ENCODE measurements around the gene ARHGAP44.

The ARHGAP44 gene

DNA sequence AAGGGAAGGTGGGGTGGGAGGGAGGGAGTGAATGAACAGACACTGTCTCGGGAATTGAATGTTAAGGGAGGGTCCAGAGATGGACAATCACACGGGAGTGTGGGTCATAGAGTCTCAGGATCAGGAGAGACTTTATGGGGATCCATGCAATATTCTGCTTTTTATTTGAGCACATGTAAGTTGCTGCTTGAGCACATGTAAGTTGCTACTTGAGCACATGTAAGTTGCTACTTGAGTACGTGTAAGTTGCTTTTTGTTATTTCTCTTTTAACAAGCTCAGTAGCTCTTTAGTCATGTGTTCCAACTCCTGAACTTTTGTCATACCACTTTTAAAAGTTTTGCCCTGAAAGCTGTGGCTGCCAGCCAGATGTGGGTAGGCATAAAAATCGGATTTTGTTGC, 110.3 kb downstream of the ARHGAP44 start:
- no peak for DNase-seq (ENCODE audit: low spot score)

DNA sequence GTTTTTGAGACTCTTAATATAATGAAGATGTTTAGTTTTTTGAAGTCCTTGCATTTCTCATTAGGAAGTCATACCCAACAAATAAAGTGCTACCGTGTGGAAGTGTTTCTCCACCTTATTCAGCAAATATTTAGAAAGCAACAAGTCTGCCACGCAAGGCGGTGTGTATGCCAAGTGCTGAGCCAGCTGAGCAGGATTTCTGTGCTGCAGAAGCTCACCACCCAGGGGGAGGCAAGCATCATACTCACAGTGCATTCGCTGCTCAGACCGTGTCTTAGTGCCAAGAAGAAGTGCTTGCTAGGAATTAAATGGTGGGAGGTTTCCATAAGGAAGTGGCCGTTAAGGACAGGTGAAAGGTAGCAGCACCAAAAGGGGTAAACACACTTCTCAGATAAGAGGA, 111.2 kb downstream of the ARHGAP44 start:
- no peak for DNase-seq (ENCODE audit: low spot score)

DNA sequence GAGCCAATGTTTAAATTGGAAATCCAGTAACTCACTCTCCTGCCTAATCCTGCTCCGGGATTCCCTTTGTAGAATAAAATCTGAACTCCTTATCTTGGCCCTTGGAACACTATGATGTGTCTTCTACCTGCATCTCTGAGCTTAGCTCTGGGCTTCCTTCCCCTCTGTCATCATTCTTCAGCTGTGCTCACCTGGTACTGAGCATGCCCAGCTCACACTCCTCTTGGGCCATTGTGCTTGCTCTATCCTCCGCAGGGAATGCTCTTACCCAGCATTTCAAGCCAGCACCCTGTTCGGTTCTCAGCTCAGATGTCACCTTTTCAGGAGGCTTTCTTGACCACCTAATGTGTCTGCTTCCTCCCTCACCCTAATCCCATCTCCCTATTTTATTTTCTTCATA, 112.7 kb downstream of the ARHGAP44 start:
- no peak for DNase-seq (ENCODE audit: low spot score)

DNA sequence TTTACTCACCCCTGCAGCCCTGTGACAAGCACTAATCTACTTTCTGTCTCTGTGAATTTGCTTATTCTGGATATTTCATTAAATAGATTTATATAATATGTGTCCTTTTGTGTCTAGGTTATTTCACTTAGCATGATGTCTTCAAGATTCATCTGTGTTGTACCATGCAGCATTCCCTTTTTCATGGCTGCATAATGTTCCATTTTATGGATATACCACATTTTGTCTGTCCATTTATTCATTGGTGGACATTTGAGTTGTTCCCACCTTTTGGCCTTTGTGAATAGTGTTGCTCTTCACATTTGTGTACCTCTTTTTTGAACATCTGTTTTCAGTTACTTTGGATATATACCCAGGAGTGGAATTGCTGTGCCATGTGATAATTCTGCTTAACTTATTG, 118.2 kb downstream of the ARHGAP44 start:
- DNase-seq (ENCODE audit: low spot score): no peak

DNA sequence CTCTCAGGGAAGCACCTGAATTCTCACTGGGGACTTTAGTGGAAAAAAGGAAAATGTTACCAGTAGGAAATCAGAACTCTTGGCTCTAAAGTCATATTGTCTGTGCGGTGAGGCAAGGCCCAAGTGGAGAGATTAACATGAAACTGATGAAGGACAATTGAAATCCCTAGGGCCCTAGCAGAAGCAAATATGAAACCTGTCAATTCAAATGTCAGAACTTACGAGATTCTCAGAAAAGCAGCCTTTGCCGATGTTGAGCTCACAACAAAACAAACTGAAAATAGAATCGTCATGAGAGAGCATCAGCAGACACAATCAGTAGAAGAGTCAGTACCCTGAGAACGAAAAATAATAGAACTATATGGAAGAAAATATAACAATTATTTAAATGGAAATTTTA, 119.7 kb downstream of the ARHGAP44 start:
- DNase-seq (ENCODE audit: low spot score): no peak

DNA sequence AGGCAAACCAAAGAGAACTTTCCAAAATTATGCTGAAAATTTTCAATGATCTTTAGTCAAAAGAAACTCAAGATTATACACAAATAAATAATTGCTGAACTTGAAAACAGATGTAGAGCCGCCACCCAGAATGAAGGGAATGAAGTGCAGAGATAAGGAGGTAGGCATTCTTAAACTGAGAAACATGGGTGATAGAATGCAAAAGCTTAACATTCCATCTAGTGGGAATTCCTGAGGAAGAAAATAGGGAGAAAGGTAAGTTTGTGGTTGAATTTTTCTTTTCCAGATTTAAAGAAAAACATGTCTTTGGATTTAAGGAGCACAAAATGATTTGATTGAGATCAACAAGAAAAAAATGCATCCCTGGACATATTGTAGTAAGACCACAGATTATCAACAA, 120.2 kb downstream of the ARHGAP44 start:
- DNase-seq (ENCODE audit: low spot score): no peak

DNA sequence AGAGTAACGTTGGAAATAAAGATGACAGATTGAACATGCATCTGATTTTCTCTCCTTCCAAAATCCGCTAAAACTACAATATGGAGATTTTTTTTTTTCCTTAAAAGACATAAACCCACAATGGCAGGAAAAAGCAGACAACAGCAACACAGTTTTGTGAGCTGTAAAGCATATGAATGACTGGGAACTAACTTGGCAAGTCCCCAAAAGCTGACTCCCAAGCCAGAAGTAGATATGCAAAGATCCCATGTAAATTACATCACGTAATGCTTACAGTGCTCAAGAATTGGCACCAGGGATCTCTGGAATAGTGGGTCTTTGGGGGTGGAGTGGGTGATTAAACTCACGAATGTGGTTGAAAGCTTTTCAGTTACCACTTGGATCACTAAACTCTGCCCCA, 121.9 kb downstream of the ARHGAP44 start:
- DNase-seq (ENCODE audit: low spot score): no peak

DNA sequence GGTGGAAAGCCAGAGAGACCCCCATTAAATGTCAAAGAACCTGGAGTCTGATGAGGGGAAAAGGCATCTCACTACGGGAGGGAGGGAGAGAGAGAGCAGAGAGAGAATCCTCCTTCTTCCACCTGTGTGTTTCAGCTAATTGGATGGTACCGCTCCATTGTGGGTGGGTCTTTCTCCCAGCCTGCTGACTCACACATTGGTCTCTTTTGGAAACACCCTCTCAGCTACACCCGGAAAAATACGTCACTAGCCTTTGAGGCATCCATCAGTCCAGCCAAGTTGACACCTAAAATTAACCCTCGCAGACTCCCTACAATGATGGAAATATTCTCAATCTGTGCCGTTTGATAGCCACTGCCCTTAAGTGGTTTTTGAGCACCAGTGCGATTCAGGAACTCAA, 128.1 kb downstream of the ARHGAP44 start:
- no peak for DNase-seq (ENCODE audit: low spot score)

DNA sequence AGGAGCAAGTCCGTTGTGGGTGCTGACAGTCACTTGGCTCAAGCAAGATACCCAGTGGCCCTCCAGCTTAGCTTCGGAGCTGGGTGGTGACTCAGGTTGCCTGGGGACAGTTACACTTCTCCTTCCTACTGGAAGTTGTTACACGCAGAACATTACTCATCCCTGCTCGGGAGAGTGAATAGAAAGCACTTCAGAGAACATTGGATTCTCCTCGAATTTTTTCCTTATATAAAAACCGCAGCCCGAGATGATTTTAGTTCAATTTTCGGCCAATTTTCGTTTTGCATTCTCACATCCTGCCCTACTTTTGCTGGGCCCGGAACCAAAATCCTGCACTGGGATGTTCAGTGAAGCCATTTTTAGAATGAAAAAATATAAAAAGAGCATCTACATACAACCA, 128.8 kb downstream of the ARHGAP44 start:
- no peak for DNase-seq (ENCODE audit: low spot score)

DNA sequence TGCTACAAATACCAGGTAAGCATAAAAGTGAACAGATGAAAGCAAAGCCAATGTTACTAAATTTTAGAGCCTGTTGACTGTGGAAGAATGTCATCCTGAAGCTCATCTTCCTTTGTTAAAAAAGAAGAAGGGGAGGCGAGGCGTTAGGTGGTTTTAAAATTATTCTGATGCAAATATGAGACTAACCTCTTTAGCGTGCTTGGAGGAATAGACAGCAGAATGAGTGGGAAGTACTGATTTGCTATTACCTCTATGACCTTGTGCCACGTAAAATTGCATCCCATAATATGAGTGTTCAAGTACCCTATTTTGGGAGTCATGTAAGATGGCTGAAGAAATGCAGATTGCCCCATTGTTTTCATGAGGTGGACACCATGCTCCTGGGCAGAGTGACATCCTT, 132.8 kb downstream of the ARHGAP44 start:
- DNase-seq (ENCODE audit: low spot score): no peak

DNA sequence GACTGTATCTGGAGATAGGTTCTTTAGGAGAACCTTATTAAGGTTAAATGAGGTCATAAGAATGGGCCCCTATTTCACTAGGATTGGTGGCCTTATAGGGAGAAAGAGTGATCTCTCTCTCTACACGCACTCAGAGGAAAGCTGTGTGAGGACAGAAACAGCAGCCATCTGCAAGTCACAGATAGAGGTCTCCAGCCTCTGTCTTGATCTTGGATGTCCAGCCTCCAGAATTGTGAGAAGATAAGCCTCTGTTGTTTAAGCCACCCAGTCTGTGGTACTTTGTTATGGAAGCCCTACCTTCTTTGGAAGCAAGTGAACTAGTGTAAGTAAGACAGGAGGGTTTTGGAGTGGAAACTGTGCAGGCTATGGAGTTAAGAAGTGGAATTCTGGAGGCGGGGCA, 135.3 kb downstream of the ARHGAP44 start:
- no peak for DNase-seq (ENCODE audit: low spot score)

DNA sequence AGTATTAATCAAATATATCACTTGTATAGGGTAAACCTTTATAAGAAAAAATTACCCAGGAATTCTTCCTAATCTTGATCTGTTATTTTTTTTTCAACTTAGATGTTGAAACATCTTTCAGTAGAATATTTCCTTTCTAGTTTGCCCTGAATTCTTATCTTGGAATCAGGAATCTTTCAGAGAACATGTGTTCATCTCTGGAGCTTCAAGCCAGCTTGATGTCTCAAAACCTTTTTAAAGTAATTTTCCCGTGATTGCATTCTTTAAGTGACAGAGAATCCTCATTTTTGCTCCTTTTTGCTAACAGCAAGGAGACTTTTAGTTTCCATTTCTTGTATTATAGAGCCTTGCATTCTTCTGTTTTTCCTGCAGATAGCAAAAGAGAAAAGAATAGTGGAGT, 137.7 kb downstream of the ARHGAP44 start:
- no peak for DNase-seq (ENCODE audit: low spot score)

DNA sequence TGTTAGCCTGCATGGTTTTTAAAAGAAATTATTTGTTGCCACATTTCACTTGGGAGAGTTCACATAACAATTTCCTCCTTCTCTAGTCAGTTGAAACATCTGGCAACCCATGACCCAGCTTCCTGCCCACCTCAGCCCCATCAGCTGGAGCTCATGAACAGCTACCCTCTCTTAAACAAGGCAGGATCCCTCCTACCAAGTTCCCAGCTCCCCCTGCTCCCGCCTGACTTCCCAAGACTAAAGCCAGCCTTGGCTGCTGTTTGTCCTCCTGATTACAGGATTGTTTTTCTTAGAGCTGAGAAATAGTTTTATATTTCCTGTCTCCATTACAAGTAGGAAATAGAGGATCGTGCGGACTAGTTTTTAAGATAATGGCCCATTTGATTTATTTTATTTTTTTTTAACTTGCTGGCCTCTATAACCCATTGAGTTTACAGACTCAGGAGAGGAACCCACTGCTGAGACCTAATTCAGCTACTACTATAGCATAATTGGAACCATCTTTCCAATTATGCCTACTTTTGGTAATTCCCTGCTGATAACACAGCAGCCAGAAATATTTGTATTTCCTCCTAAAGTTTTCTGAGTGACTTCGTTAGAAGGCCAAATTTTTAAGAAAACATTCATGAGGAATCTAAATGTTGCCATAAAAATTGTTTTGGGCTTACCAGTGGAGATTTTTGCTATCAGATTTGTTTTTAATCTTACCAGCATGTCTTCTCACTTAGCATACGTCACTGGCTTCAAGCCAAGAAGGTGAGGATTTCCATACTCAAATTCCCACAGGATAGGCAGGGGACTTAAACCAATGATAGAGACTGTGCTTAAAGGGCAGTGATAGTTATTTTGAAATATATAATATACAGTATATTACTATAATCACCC, 138.5 kb downstream of the ARHGAP44 start:
- DNase-seq (ENCODE audit: low spot score): no peak

DNA sequence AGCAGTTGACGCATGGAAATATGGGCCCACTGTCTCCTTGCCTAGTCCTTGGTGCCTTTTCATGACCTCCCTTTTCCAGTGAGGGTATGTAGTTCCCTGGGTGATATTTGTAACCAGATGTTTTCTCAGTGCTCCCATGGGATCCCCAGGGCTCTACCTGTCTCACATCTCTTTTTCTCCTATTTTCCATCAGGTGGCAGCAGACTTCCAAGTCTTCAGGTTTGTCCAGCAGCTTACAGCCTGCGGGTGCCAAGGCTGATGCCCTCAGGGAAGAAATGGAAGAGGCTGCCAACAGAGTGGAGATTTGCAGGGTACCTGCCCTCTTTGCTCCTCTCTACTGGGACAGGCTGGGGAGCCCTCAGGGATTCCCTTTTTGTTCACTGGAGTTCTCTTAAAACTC, 139.4 kb downstream of the ARHGAP44 start:
- no peak for DNase-seq (ENCODE audit: low spot score)

DNA sequence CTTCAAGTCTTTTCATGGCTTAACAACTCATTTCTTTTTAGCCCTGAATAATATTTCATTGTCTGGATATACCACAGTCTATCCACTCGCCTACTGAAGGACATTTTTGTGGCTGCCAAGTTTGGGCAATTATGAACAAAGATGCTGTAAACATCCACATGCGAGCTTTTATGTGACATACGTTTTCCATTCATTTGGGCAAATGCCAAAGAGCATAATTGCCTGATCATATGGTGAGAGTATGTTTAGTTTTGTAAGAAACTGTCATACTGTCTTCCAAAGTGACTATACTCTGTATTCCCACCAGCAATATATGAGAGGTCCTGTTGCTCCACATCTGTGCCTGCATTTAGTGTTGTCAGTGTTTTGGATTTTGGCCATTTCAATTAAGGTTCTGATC, 147.2 kb downstream of the ARHGAP44 start:
- no peak for DNase-seq (ENCODE audit: low spot score)

DNA sequence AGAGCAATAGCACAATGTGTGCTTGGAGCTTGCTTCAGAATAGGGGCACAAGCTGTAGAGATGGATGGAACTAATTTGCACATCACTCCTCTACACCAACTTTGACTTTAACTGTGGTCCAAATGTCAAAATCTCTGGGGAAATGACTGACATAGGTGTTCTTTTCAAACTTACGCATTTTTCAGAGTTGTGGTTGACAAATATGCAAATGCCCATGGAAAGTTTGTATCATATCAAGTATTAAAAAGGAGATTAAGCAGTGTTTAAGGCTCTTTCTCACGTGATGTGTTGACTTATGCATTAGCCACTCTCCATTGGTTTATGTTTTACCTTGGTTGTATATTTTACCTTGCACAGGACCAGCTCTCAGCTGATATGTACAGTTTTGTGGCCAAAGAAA, 151.4 kb downstream of the ARHGAP44 start:
- no peak for DNase-seq (ENCODE audit: low spot score)

DNA sequence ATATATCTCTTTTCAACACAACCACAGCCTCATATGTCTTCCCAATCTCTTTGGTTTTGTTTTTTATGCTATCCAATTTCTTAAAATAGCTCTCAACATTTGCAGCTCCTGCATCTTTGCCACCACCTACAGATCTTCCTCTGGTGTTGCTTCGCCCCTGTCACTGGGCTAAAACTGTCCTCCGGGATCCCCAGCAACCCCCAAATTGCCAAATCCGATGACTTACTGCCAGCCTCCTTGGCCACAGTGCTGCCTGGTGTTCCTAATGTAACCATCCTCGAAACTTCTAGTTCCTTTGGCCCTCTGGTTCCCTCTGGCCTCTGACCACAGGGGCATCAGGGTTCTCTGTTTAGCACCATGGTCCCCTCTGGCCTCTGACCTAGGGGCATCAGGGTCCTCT, 157.7 kb downstream of the ARHGAP44 start:
- DNase-seq (ENCODE audit: low spot score): no peak

DNA sequence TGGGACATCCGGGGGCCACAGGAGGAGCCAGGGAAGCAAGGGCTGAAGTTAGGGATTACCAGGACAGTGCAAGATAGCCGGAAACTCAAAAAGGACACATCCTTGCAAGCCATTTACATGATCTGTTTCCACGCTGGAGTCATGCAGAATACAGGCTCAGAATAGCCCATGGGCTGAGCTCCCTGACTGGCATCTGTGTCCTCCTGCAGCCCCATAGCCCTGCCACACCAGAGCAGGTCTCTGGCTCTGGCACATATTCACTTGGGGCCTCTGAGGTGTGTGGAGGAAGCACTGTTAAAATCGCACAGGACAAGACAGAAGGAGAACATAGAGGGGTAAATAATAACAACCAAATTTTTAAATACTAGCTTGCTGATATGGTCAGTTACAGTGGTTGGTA, 162.7 kb downstream of the ARHGAP44 start:
- DNase-seq (ENCODE audit: low spot score): no peak

DNA sequence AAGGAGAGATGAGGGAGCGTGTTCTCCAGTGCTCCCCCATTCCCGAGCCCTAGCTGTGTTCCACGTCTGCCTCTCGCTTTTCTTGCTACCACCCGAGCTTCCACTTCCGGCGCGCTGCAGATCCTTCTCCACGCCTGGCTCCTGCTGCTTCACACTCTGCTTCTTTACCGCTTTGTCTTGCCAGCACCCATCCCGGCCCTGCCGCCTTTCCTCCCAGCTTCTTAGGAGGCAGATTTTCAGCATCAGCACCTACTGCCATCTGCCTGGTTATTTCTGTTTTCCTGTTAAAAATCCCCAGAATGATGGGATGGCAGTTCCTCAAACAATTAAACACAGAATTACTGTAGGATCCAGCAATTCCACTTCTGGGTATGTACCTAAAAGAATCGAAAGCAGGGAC, 163.9 kb downstream of the ARHGAP44 start:
- DNase-seq (ENCODE audit: low spot score): no peak

DNA sequence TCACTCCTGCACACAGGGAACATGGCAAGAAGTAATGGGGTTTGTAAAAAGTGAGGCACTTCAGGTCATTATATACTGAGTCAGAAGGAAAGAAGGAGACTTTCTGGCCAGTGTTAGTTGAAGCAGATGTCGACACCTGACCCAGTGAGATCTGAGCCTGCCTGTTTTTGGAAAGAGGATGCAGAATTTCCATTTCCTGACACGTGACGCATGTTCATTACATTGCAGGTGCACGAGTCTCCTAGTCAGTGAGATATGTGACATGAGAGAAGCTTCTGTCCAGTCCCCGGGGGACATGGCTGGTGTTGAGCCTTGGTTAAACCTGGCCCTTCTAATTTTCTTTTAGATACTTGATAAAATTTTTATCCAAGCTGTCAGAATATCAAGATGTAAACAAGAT, 166.2 kb downstream of the ARHGAP44 start:
- no peak for DNase-seq (ENCODE audit: low spot score)

DNA sequence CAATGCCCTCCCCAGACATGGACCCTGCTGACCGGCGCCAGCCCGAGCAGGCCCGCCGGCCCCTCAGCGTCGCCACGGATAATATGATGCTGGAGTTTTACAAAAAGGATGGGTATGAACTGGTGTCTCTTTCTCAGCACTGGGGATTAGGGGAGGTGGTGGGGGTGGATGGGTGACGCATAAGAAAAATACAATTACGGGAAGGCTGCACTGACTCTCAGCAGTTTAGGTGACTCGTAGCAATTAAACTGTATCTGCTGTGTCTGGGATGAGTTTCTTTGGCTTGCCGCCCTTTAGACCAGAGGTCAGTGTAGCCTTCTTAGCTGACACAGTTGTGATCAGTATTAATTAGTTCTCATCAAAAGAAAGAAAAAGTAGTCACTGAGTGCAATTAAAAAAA, 169.5 kb downstream of the ARHGAP44 start:
- no peak for DNase-seq (ENCODE audit: low spot score)

DNA sequence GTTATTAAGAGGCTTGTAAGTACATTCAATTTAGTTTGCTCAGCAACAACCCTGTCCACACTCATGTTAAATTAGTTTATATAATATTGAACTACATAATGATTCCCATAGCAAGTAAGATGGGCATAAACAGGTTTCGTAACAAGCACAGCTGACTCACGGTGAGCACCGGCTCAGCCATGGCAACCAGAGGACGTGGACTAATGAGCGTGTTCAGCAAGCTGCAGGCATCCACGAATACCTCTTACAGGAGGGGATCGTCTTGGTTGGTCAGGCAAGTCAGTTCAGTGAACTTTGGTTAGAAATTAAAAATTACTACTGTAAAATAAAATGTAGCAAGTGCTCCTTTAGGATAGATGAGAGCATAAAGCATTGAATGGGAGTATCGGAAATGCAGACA, 170.1 kb downstream of the ARHGAP44 start:
- no peak for DNase-seq (ENCODE audit: low spot score)

DNA sequence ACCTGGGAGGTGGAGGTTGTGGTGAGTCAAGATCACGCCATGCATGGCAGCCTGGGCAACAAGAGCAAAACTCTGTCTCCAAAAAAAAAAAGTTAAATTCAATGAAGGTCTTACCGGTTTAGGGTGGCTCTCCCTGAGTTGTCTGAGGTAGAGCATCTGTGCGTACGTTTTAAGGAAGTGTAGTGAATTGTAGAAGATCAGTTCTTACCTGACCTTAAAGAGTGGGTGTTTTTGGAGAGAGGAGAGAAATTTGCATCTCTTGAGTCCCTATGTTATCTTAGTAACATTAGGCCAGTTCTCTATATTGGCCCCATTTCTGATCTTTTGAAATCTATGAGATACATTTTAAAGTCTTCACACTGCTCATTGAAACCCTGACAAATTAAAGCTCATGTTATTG, 172.4 kb downstream of the ARHGAP44 start:
- DNase-seq (ENCODE audit: low spot score): no peak

DNA sequence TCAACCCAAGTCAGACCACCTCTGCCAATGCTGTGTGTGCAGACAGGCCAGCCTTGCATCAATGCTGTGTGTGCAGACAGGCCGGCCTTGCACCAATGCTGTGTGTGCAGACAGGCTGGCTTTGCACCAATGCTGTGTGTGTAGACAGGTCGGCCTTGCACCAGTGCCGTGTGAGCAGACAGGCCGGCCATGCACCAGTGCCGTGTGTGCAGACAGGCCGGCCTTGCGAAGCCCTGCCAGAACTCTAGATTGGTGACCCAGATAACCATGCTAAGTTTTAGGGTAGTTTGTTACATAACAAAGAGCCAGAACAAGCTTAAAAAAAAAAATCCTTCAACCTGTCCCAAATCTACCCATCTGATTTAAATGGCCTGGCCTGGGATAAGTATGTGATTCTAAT, 174.2 kb downstream of the ARHGAP44 start:
- no peak for DNase-seq (ENCODE audit: low spot score)
